CD14-positive monocyte (primary cell): ENCODE measurements around the gene SLC8A2. TPM values are rescaled to one million over a fixed set of nuclear protein-coding genes. Genes with fewer than 3 reads are reported as not detected.

Source experiments
- DNase-seq, 3 donors: peaks; one replicate each; pipeline ENCODE4 v3.0.0-alpha.2; 2011 to 2022
- H2AFZ ChIP-seq: 2 replicates; pipeline ENCODE4 v1.6.0; 2012; ENCODE audit warnings: mild to moderate bottlenecking, low read depth, low read length, inconsistent platforms; ENCODE audit not compliant: insufficient read depth, poor library complexity, severe bottlenecking
- H3K27ac ChIP-seq, 2 donors: 1 replicate in 1 of 2; 2 replicates in 1 of 2; pipeline ENCODE4 v1.5.1; 2012 to 2013; ENCODE audit warnings: low read length in 2 of 2, control low read depth in 1 of 2, inconsistent platforms in 1 of 2, low read depth in 1 of 2, mild to moderate bottlenecking in 1 of 2
- H3K27me3 ChIP-seq, 2 donors: one replicate each; pipeline versions ENCODE4 v1.6.0 to v1.6.1; 2011 to 2013; ENCODE audit warnings: low read length in 2 of 2; ENCODE audit not compliant: control insufficient read depth in 2 of 2, insufficient read depth in 2 of 2
- H3K36me3 ChIP-seq, 2 donors: replicated peaks in 1 of 2; 1 replicate in 1 of 2; 2 replicates in 1 of 2; pipeline versions ENCODE4 v1.5.1 to v1.6.1; 2012 to 2013; ENCODE audit warnings: low read length in 2 of 2, control low read depth in 1 of 2, inconsistent platforms in 1 of 2, mild to moderate bottlenecking in 1 of 2; ENCODE audit not compliant: insufficient read depth in 2 of 2, control insufficient read depth in 1 of 2
- H3K4me1 ChIP-seq, 2 donors: 1 replicate in 1 of 2; 2 replicates in 1 of 2; pipeline versions ENCODE4 v1.5.1 to v1.6.1; 2012 to 2013; ENCODE audit warnings: low read length in 2 of 2, control low read depth in 1 of 2, inconsistent platforms in 1 of 2, mild to moderate bottlenecking in 1 of 2, moderate library complexity in 1 of 2; ENCODE audit not compliant: insufficient read depth in 2 of 2, control insufficient read depth in 1 of 2
- H3K4me2 ChIP-seq: replicated peaks from 2 replicates; pipeline ENCODE3; 2012; ENCODE audit warnings: low read length, moderate library complexity, mild to moderate bottlenecking; ENCODE audit not compliant: poor library complexity, severe bottlenecking; ENCODE audit errors: extremely low read depth
- H3K4me3 ChIP-seq, 3 experiments: fragments of 200-600 bp in 1 of 3; sonication (generic) in 1 of 3; replicated peaks in 1 of 3; 1 replicate in 2 of 3; 2 replicates in 1 of 3; pipeline ENCODE4 v1.5.1; 2011 to 2013; ENCODE audit warnings: low read length in 3 of 3, mild to moderate bottlenecking in 3 of 3, control low read depth in 2 of 3, low read depth in 2 of 3, inconsistent platforms in 1 of 3, moderate library complexity in 1 of 3
- H3K79me2 ChIP-seq: 2 replicates; pipeline ENCODE4 v1.6.0; 2012; ENCODE audit warnings: mild to moderate bottlenecking, control low read depth, inconsistent platforms, low read length, moderate library complexity; ENCODE audit not compliant: insufficient read depth
- H3K9ac ChIP-seq: 2 replicates; pipeline ENCODE4 v1.6.0; 2017; ENCODE audit warnings: low read length, mild to moderate bottlenecking; ENCODE audit not compliant: insufficient read depth, poor library complexity, severe bottlenecking
- H3K9me3 ChIP-seq, 2 donors: replicated peaks in 1 of 2; 1 replicate in 1 of 2; 2 replicates in 1 of 2; pipeline versions ENCODE4 v1.5.1 to v1.6.1; 2012 to 2013; ENCODE audit warnings: low read length in 2 of 2, control low read depth in 1 of 2; ENCODE audit not compliant: control insufficient read depth in 1 of 2, insufficient read depth in 1 of 2
- H4K20me1 ChIP-seq: 2 replicates; pipeline ENCODE4 v1.6.0; 2012; ENCODE audit warnings: mild to moderate bottlenecking, low read length, control low read depth, moderate library complexity; ENCODE audit not compliant: insufficient read depth
- H3K27ac Mint-ChIP-seq, 7 donors: one replicate each; pipeline ENCODE4 v1.8.0; 2020; ENCODE audit warnings: mild to moderate bottlenecking in 7 of 7, mixed read lengths in 7 of 7, moderate library complexity in 6 of 7, inconsistent platforms in 2 of 7
- H3K27me3 Mint-ChIP-seq, 3 donors: one replicate each; pipeline ENCODE4 v1.8.0; 2021 to 2022; ENCODE audit warnings: low read depth in 3 of 3, mild to moderate bottlenecking in 3 of 3, mixed read lengths in 3 of 3, moderate library complexity in 3 of 3, inconsistent platforms in 1 of 3
- H3K36me3 Mint-ChIP-seq, 2 donors: one replicate each; pipeline ENCODE4 v1.8.0; 2020; ENCODE audit warnings: mixed read lengths in 2 of 2, inconsistent platforms in 1 of 2, mild to moderate bottlenecking in 1 of 2
- H3K4me1 Mint-ChIP-seq: one replicate; pipeline ENCODE4 v1.8.0; 2020; ENCODE audit warnings: mild to moderate bottlenecking, mixed read lengths
- H3K4me3 Mint-ChIP-seq, 2 donors: one replicate each; pipeline ENCODE4 v1.8.0; 2020; ENCODE audit warnings: mild to moderate bottlenecking in 2 of 2, mixed read lengths in 2 of 2, moderate library complexity in 1 of 2
- H3K9me3 Mint-ChIP-seq, 7 donors: one replicate each; pipeline ENCODE4 v1.8.0; 2020 to 2022; ENCODE audit warnings: mixed read lengths in 7 of 7, mild to moderate bottlenecking in 6 of 7, moderate library complexity in 6 of 7, inconsistent platforms in 2 of 7
- WGBS: methylation state at CpG from one replicate; pipeline ENCODE4 v1.1.5; 2013; ENCODE audit warnings: missing lambda C conversion rate; ENCODE audit not compliant: insufficient coverage; 5-methylcytosine and 5-hydroxymethylcytosine counted together
- intact Hi-C, 2 donors: fragments of 100-400 bp; cut with micrococcal nuclease; formaldehyde crosslinking; loops; one replicate each; pipeline versions ENCODE4 v1.15.0 to v1.15.1; 2023
- polyA plus RNA-seq, 3 donors: library from polyadenylated mRNA; depleted of rRNA in 1 of 3; unstranded in 2 of 3; stranded (reverse) in 1 of 3; fragments of 300-500 nt in 2 of 3; fragments of >200 nt in 1 of 3; fragmentation: Illumina TruSeq in 2 of 3; gene quantifications; 1 replicate in 2 of 3; 2 replicates in 1 of 3; pipeline ENCODE4 v1.2.3, GENCODE V29; 2012 to 2021
- TF ChIP-seq, protein P1 (sequence below): fragments of 200-600 bp; IDR thresholded peaks from one replicate; pipeline ENCODE4 v1.8.0; 2022; ENCODE audit warnings: antibody characterized with exemption, mild to moderate bottlenecking

Gene SLC8A2
- polyA plus RNA-seq, 3 donors, result not detected

GRCh38 chr19:47465957-47466356 lies 5.7 kb downstream of the SLC8A2 start:
- H3K27me3 Mint-ChIP-seq, result peaks cover 43 to 56% (median 51%) of the 10 kb centered on the region in 3 donors
- H3K4me3 Mint-ChIP-seq, result no peak overlapping the region
- peaks cover under 1% of the 10 kb centered on the region for H3K4me1 Mint-ChIP-seq
- H3K36me3 Mint-ChIP-seq, result no peaks in the 10 kb centered on the region
- TF ChIP-seq, protein P1, sequence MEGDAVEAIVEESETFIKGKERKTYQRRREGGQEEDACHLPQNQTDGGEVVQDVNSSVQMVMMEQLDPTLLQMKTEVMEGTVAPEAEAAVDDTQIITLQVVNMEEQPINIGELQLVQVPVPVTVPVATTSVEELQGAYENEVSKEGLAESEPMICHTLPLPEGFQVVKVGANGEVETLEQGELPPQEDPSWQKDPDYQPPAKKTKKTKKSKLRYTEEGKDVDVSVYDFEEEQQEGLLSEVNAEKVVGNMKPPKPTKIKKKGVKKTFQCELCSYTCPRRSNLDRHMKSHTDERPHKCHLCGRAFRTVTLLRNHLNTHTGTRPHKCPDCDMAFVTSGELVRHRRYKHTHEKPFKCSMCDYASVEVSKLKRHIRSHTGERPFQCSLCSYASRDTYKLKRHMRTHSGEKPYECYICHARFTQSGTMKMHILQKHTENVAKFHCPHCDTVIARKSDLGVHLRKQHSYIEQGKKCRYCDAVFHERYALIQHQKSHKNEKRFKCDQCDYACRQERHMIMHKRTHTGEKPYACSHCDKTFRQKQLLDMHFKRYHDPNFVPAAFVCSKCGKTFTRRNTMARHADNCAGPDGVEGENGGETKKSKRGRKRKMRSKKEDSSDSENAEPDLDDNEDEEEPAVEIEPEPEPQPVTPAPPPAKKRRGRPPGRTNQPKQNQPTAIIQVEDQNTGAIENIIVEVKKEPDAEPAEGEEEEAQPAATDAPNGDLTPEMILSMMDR, result no peak
- Histone ChIP-seq H3K9ac (no peak overlapping the region), H3K79me2 (no peaks in the 10 kb centered on the region), H3K36me3 (no peaks in the 10 kb centered on the region), H3K9me3 (peaks cover 0 to 12% of the 10 kb centered on the region in 2 donors), H3K4me3 (no peak overlapping the region), H3K27me3 (peaks cover 7 to 40% of the 10 kb centered on the region in 2 donors), H2AFZ (no peak overlapping the region), H3K27ac (no peak overlapping the region), H3K4me2 (no peak overlapping the region), H4K20me1 (no peaks in the 10 kb centered on the region), H3K4me1 (no peaks in the 10 kb centered on the region)
- H3K27ac Mint-ChIP-seq, result no peak overlapping the region
- 90% methylated on average over 24 of the region's 27 CpGs for WGBS
- DNase-seq, result no peak
- peaks cover 0 to 3% (median 2%) of the 10 kb centered on the region in 7 donors for H3K9me3 Mint-ChIP-seq
- intact Hi-C loops, result no loop called here

DNA sequence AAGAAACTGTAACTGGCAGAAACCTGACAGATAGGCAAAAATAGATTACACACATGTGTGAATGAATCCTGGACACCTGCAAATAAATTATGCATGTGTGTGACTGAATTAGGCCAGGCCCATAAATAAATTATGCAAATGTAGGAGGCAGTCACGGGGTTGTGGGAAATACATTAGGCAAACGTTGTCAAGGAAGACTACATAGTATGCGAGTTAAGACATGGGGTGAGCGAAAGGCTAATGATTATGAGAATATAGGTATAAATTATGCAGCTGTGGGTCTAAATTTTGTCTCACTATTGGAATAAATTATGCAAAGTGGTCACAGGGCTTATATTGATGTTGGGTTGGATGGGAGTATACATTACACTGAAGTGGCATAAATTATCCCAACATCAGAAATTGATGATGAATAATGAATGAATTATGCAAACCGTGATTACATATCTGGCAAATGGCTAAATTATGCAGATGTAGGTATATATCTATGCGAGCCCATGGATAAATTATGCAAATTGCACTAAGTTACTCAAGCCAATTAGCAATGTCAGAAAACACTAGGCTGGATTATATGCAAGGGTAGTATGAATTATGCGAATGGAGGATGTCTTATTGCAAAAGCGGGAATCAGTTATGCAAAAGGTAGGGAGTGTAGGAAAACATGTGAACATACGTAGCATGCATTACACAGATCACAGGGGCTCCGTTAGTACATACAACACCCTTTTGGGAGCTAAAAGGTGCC lies 6.8 kb downstream of the SLC8A2 start:
- H3K27me3 ChIP-seq, result peaks cover 0 to 29% of the 10 kb centered on the region in 2 donors
- no peak overlapping the region for H3K27ac Mint-ChIP-seq

More for the DNA sequence above, 6.8 kb downstream of the SLC8A2 start:
- Histone ChIP-seq H3K27ac (no peak overlapping the region), H4K20me1 (no peaks in the 10 kb centered on the region), H3K9me3 (peaks cover 0 to 3% of the 10 kb centered on the region in 2 donors), H2AFZ (no peak overlapping the region), H3K36me3 (no peaks in the 10 kb centered on the region), H3K9ac (no peak overlapping the region), H3K79me2 (no peaks in the 10 kb centered on the region), H3K4me3 (no peak overlapping the region), H3K4me1 (no peaks in the 10 kb centered on the region), H3K4me2 (no peak overlapping the region)
- WGBS, result 85% methylated on average over 7 of the region's 10 CpGs
- intact Hi-C loops, result no loop called here
- DNase-seq, result no peak
- Mint-ChIP-seq H3K4me3 (no peak overlapping the region), H3K36me3 (no peaks in the 10 kb centered on the region), H3K9me3 (peaks cover 0 to 3% (median 2%) of the 10 kb centered on the region in 7 donors), H3K4me1 (no peaks in the 10 kb centered on the region), H3K27me3 (peaks cover 38 to 49% (median 44%) of the 10 kb centered on the region in 3 donors)
- TF ChIP-seq, protein P1, result no peak
